ENCODE results near the gene GPR157.
"Not testable (repeated sequence)": the region's sequence is repeated elsewhere in the genome, so short reads cannot be mapped to it uniquely, and the experiment has no call there.

Gene GPR157

DNA sequence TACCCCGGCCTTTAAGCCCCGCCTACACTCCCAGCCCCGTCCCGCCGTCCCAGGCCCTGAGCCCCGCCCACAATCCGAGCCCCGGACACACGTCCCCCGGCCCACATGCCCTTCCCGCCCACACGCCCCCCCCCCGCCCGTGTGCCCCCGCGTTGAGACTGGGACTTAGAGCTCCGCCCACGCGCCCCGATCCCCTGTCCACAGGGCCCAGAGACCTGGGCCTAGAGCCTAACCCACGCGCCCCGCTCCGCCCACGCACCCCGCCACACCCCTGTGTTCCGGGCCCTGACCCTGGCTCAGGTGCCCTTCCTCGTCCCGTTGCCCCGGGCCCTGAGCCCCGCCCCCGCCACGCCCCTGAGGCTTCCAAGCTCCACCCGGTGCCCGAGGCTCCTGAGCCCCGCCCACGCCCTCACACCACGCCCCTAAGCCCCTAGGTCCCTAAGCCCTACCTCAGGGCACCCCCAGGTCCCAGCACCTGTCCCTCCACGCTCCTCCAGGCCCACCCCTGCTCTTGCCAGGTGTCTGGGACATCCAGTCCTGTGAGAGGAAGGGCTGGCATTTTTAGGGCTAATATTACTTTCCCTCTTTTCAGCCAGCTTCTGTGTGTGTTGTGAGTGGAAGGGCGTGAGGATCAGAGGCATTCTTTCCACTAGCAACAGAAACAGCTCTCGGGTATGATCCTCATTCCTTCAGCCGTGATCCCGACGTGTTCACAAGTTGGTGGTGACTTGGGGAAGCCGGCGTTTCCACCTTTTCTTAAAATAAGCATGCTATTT, 552 bp upstream of the GPR157 start:
- Histone ChIP-seq H3K27ac (ENCODE audit: low read depth, low read length) (peak overlapping the region; percentile 81), H3K4me1 (ENCODE audit: control insufficient read depth in 1 of 2, insufficient read depth in 2 of 2, low read length in 2 of 2) (peaks cover 10 to 14% of the 10 kb centered on the region in 2 donors), H3K4me3 (ENCODE audit: low read depth in 1 of 2, low read length in 2 of 2) (peak overlapping the region; percentile 52 to 57), H3K27me3 (ENCODE audit: control insufficient read depth in 1 of 2, insufficient read depth in 2 of 2, low read length in 2 of 2) (no peaks in the 10 kb centered on the region), H3K9me3 (ENCODE audit: control insufficient read depth in 1 of 2, low read length in 2 of 2) (no peaks in the 10 kb centered on the region), H3K9ac (ENCODE audit: low read depth in 1 of 2, low read length in 2 of 2) (peak overlapping the region; percentile 44 to 48), H3K36me3 (ENCODE audit: control insufficient read depth in 1 of 2, insufficient read depth in 2 of 2, low read length in 2 of 2) (no peaks in the 10 kb centered on the region)

DNA sequence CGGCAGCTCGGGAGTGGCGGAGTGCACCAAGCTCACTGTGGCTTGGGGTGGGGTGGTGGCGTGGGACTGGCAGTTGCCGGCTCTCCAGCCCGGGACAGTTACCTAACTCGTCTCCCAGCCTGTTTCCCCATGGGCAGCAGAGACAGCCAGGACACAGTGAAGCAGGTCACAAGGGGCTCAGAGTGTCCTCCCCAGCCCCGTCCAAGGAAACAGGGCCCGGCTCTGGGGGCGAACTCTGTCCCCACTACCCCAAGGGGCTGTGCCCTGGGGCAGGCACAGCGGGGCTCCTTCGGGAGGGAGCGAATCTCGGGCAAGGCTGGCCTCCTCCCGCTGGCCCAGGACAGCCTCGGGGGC, 759 bp downstream of the GPR157 start:
- Histone ChIP-seq H3K27ac (ENCODE audit: low read depth, low read length) (no peak overlapping the region), H3K27me3 (ENCODE audit: control insufficient read depth in 1 of 2, insufficient read depth in 2 of 2, low read length in 2 of 2) (no peaks in the 10 kb centered on the region), H3K4me1 (ENCODE audit: control insufficient read depth in 1 of 2, insufficient read depth in 2 of 2, low read length in 2 of 2) (peaks cover 10 to 14% of the 10 kb centered on the region in 2 donors)

DNA sequence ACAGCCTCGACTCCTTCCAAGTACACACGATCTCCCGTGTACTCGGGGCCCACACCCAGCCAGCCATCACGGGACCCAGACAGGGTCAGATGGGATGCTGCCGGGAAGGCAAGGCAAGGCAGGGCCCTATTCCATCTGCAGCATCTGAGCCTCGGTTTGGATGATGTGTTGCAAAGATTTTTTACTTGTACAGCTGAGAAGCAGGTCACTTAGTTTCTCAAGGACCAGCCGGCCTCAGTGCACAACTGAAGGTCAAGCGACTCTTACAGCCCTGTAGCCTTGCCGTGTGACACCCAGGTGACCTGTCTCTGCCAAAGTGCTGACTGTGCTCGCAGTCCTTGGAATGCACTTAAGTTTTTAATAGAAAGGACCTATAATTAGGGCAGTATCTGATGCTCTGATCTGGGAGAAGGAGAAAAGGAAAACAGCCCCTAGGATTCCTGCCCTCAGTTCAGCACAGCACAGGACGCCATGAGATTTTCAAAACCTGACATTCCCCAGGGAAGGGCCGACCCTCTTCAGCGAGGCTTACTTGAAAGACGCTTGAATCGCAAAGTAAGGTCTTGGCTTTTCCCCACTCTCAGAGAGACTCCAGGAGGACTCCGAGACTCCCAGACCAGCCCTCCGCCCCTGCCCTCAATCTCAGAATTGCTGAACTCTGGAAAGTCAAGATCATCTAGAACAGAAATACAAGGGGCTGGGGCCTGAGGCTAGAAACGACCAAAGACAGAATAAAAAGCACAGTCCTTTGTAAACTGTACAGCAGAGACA, 1.3 kb downstream of the GPR157 start:
- H3K4me3 ChIP-seq (ENCODE audit: low read depth in 1 of 2, low read length in 2 of 2): peak overlapping the region; percentile 83
- H3K27ac ChIP-seq (ENCODE audit: low read depth, low read length): no peak overlapping the region
- peak overlapping the region; percentile 79 to 82 for H3K9ac ChIP-seq (ENCODE audit: low read depth in 1 of 2, low read length in 2 of 2)
- no peaks in the 10 kb centered on the region for H3K9me3 ChIP-seq (ENCODE audit: control insufficient read depth in 1 of 2, low read length in 2 of 2)
- H3K36me3 ChIP-seq (ENCODE audit: control insufficient read depth in 1 of 2, insufficient read depth in 2 of 2, low read length in 2 of 2): no peaks in the 10 kb centered on the region
- peaks cover 10 to 14% of the 10 kb centered on the region in 2 donors for H3K4me1 ChIP-seq (ENCODE audit: control insufficient read depth in 1 of 2, insufficient read depth in 2 of 2, low read length in 2 of 2)
- no peaks in the 10 kb centered on the region for H3K27me3 ChIP-seq (ENCODE audit: control insufficient read depth in 1 of 2, insufficient read depth in 2 of 2, low read length in 2 of 2)

More for the DNA sequence above, 759 bp downstream of the GPR157 start:
- no peaks in the 10 kb centered on the region for H3K9me3 ChIP-seq (ENCODE audit: control insufficient read depth in 1 of 2, low read length in 2 of 2)
- H3K4me3 ChIP-seq (ENCODE audit: low read depth in 1 of 2, low read length in 2 of 2): peak overlapping the region; percentile 83
- no peaks in the 10 kb centered on the region for H3K36me3 ChIP-seq (ENCODE audit: control insufficient read depth in 1 of 2, insufficient read depth in 2 of 2, low read length in 2 of 2)
- H3K9ac ChIP-seq (ENCODE audit: low read depth in 1 of 2, low read length in 2 of 2): peak overlapping the region; percentile 79 to 82

DNA sequence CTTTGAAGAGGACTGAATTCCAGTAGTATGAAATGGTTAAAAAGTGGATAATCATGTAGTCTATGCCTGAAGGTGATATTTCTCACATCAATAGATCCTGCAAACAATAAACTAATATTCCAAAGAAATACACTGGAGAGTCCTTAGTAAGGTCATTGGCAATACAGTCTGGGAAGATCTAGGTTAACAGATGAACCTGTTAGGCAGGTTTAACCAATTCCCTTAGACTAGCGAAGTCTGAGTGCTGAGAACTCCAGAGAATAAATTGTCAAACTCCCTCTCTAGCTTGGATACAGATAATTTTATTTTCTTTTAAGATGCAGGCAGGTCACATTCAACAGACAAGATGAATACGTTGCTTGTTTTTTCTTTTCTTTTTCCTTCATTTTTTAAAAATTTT, 2.4 kb downstream of the GPR157 start:
- Histone ChIP-seq H3K4me3 (ENCODE audit: low read depth in 1 of 2, low read length in 2 of 2) (no peak overlapping the region), H3K9ac (ENCODE audit: low read depth in 1 of 2, low read length in 2 of 2) (no peak overlapping the region), H3K9me3 (ENCODE audit: control insufficient read depth in 1 of 2, low read length in 2 of 2) (no peaks in the 10 kb centered on the region), H3K27me3 (ENCODE audit: control insufficient read depth in 1 of 2, insufficient read depth in 2 of 2, low read length in 2 of 2) (no peaks in the 10 kb centered on the region), H3K36me3 (ENCODE audit: control insufficient read depth in 1 of 2, insufficient read depth in 2 of 2, low read length in 2 of 2) (no peaks in the 10 kb centered on the region), H3K4me1 (ENCODE audit: control insufficient read depth in 1 of 2, insufficient read depth in 2 of 2, low read length in 2 of 2) (peaks cover 10 to 14% of the 10 kb centered on the region in 2 donors), H3K27ac (ENCODE audit: low read depth, low read length) (no peak overlapping the region)

DNA sequence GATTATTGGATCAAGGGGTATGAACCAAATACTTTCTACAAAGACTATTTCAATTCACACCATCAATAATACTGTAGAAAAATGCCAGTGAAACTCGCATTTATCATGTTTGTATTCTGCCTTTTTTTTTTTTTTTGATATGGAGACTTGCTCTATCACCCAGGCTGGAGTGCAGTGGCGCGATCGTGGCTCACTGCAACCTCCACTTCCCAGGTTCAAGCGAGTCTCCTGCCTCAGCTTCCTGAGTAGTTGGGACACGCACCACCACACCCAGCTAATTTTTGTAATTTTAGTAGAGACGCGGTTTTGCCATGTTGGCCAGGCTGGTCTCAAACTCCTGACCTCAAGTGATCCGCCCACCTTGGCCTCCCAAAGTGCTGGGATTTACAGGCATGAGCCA, 3.1 kb downstream of the GPR157 start:
- not testable (repeated sequence) for H3K27me3 ChIP-seq (ENCODE audit: control insufficient read depth in 1 of 2, insufficient read depth in 2 of 2, low read length in 2 of 2); H3K36me3 ChIP-seq (ENCODE audit: control insufficient read depth in 1 of 2, insufficient read depth in 2 of 2, low read length in 2 of 2); H3K27ac ChIP-seq (ENCODE audit: low read depth, low read length); H3K4me3 ChIP-seq (ENCODE audit: low read depth in 1 of 2, low read length in 2 of 2); H3K9me3 ChIP-seq (ENCODE audit: control insufficient read depth in 1 of 2, low read length in 2 of 2); H3K9ac ChIP-seq (ENCODE audit: low read depth in 1 of 2, low read length in 2 of 2)
- peaks cover 10 to 14% of the 10 kb centered on the region in 2 donors for H3K4me1 ChIP-seq (ENCODE audit: control insufficient read depth in 1 of 2, insufficient read depth in 2 of 2, low read length in 2 of 2)

DNA sequence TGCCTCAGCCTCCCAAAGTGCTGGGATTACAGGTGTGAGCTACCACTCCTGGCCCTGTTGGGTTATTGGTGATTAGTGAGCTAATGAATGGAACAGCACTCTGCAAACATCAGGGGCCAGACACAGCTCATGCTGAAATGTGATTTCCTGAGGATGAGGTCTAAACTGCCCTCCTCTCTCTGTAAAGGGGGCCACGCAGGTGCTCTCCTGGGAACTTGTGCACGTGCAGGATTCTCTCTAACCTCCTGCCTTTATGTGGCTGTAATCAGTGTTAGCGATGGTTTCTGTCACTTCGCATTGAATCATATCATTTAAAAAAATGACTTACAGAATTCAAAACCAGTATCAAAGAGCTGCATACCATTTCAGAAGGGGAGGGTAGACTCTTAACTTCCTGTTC, 3.6 kb downstream of the GPR157 start:
- Histone ChIP-seq H3K9me3 (ENCODE audit: control insufficient read depth in 1 of 2, low read length in 2 of 2) (no peaks in the 10 kb centered on the region), H3K9ac (ENCODE audit: low read depth in 1 of 2, low read length in 2 of 2) (no peak overlapping the region), H3K36me3 (ENCODE audit: control insufficient read depth in 1 of 2, insufficient read depth in 2 of 2, low read length in 2 of 2) (peaks cover 0 to 5% of the 10 kb centered on the region in 2 donors), H3K4me1 (ENCODE audit: control insufficient read depth in 1 of 2, insufficient read depth in 2 of 2, low read length in 2 of 2) (peaks cover 10 to 14% of the 10 kb centered on the region in 2 donors), H3K27me3 (ENCODE audit: control insufficient read depth in 1 of 2, insufficient read depth in 2 of 2, low read length in 2 of 2) (no peaks in the 10 kb centered on the region), H3K27ac (ENCODE audit: low read depth, low read length) (no peak overlapping the region), H3K4me3 (ENCODE audit: low read depth in 1 of 2, low read length in 2 of 2) (no peak overlapping the region)

DNA sequence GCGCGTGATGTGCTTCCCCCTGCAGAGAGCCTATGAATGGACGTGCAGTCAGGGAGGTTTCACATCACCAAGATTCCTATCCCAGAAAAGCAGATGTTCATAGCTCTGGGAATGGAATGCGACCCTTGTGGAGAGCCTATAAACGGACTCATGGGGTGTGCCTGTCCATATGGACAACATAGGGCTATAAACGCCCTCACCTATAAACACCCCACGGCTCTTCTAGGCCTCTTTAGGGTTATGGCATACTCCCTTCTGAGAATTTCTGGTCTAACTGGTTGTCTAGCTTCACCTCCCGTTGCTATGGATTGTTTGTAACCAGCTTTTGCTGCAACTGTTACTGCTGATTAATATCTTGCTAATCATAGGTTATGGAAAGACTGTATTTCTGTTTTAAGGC, 4.5 kb downstream of the GPR157 start:
- not testable (repeated sequence) for H3K4me3 ChIP-seq (ENCODE audit: low read depth in 1 of 2, low read length in 2 of 2); H3K27me3 ChIP-seq (ENCODE audit: control insufficient read depth in 1 of 2, insufficient read depth in 2 of 2, low read length in 2 of 2); H3K9me3 ChIP-seq (ENCODE audit: control insufficient read depth in 1 of 2, low read length in 2 of 2); H3K36me3 ChIP-seq (ENCODE audit: control insufficient read depth in 1 of 2, insufficient read depth in 2 of 2, low read length in 2 of 2); H3K9ac ChIP-seq (ENCODE audit: low read depth in 1 of 2, low read length in 2 of 2); H3K27ac ChIP-seq (ENCODE audit: low read depth, low read length)
- H3K4me1 ChIP-seq (ENCODE audit: control insufficient read depth in 1 of 2, insufficient read depth in 2 of 2, low read length in 2 of 2): peaks cover 13 to 14% of the 10 kb centered on the region in 2 donors

DNA sequence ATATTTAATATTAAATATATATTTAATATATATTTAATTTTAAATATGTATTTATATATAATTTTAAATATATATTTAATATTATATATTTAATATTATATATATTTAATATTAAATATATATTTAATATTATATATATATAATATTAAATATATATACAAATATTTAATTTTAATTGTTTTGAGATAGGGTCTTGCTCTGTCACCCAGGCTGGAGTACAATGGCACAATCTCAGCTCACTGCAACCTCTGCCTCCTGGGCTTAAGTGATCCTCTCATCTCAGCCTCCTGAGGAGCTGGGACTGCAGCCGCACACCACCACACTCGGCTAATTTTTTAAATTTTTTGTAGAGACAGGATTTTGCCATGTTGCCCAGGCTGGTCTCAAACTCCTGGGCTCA, 5.2 kb downstream of the GPR157 start:
- not testable (repeated sequence) for H3K27me3 ChIP-seq (ENCODE audit: control insufficient read depth in 1 of 2, insufficient read depth in 2 of 2, low read length in 2 of 2); H3K9me3 ChIP-seq (ENCODE audit: control insufficient read depth in 1 of 2, low read length in 2 of 2); H3K27ac ChIP-seq (ENCODE audit: low read depth, low read length); H3K9ac ChIP-seq (ENCODE audit: low read depth in 1 of 2, low read length in 2 of 2); H3K36me3 ChIP-seq (ENCODE audit: control insufficient read depth in 1 of 2, insufficient read depth in 2 of 2, low read length in 2 of 2); H3K4me3 ChIP-seq (ENCODE audit: low read depth in 1 of 2, low read length in 2 of 2)
- peaks cover 13 to 14% of the 10 kb centered on the region in 2 donors for H3K4me1 ChIP-seq (ENCODE audit: control insufficient read depth in 1 of 2, insufficient read depth in 2 of 2, low read length in 2 of 2)

DNA sequence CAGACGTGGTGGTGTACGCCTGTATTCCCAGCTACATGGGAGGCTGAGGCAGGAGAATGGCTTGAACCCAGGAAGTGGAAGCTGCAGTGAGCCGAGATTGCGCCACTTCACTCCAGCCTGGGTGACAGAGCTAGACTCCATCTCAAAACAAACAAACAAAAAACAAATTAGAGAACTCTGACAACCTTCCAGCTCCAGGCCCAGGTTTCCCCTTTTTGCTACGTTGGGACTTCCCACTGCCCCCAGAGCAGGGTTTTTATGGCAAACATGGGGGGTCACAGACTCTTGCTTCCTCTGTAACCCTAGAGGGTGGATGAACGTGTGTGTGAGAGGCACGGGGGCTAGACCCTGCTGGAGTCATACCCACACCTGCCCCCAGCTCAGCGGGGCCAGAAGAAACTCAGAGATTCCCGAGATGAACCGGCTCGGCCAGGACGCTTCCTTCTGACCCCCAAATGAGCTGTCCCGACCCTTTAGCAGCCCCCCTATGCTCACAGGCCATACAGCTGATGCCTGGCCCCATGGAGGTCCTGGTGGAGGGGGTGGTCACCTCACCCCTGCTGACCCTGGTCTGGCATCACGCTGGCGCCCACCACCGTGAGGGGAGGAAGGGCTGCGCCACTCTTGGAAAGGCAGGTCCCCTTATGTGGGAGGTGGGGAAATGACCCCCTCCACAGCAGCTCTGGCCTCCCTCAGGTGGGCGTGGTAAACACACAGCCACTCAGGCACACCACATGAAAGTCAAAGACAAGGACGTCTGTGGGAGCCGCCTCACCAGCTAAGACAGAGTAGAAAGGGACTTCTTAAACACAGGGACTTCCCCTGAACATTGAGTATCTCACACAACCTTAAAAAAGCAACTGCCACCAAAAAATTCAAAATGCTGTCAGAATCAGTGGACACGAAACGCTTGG, 7.1 kb downstream of the GPR157 start:
- Histone ChIP-seq H3K27ac (ENCODE audit: low read depth, low read length) (no peak overlapping the region), H3K4me3 (ENCODE audit: low read depth in 1 of 2, low read length in 2 of 2) (no peak overlapping the region)

More for the DNA sequence above, 7.1 kb downstream of the GPR157 start:
- H3K9me3 ChIP-seq (ENCODE audit: control insufficient read depth in 1 of 2, low read length in 2 of 2): no peaks in the 10 kb centered on the region
- H3K4me1 ChIP-seq (ENCODE audit: control insufficient read depth in 1 of 2, insufficient read depth in 2 of 2, low read length in 2 of 2): peaks cover 0 to 3% of the 10 kb centered on the region in 2 donors
- H3K27me3 ChIP-seq (ENCODE audit: control insufficient read depth in 1 of 2, insufficient read depth in 2 of 2, low read length in 2 of 2): no peaks in the 10 kb centered on the region
- peaks cover 0 to 8% of the 10 kb centered on the region in 2 donors for H3K36me3 ChIP-seq (ENCODE audit: control insufficient read depth in 1 of 2, insufficient read depth in 2 of 2, low read length in 2 of 2)
- H3K9ac ChIP-seq (ENCODE audit: low read depth in 1 of 2, low read length in 2 of 2): no peak overlapping the region
